ENCODE results near the gene CIRBP.

GRCh38 chr19:1310853-1311180 is 41.7 kb downstream of the CIRBP start:
- TF ChIP-seq CTCF (IDR thresholded peaks at IDR 0.05) (no peak), POLR2A (IDR thresholded peaks at IDR 0.05) (no peak)
